NCI-H1436 treated with DMSO at 0.1 percent for 48 hours (cell line): ENCODE measurements around the gene PPP6R3.

Experiments used
- DNase-seq: peaks from one replicate; lab custom pipeline; 2025; lab: John Stamatoyannopoulos, UW

Gene PPP6R3

GRCh38 chr11:68651985-68652682 lies 191.6 kb downstream of the PPP6R3 start:
- no peak for DNase-seq

GRCh38 chr11:68652683-68653156 lies 192.2 kb downstream of the PPP6R3 start:
- DNase-seq, result no peak

DNA sequence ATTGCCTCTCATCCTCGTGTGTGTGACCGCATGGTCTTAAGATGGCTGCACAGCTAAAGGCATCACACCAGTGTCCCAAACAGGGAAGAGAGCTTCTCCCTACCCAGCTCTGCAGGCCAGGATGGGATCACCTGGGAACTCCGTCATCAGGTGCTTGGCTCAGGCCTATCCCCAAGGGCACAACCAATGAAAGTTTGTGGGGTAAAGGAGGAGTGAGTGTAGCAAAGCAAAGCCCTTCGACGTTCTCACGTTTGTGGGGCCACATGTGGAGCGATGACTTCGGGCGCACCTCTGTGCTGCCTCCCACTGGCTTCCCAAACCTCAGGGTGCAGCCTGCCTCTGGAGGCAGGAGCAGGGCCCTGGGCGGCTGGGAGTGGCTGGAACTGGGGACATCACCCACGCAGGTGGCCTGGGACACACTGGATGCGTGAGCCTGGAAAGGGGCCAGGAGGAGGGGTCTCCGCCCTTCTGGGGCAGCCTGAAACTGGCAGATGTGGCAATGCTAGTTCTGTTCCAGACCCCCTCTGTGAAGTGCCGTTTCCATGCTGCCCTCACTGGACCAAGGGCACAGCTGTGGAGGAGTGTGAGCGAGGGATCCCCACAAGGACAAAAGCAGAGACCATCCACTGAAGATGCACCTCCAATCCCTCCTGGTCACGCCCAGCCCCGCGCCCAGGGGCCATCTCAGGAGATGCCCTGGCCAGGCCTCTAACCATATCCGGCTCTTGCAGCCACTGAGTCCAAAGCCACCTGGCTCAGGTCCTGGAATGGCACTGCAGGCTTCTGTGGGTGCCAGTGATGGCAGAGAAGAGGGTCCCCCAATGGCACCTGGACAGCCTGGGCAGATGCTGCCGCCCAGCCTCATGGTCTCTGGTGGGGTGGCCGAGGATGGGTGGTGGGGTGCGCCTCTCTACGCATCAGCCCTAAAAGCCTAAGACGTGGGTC lies 193.2 kb downstream of the PPP6R3 start:
- DNase-seq, result no peak

GRCh38 chr11:68654978-68655377 lies 194.4 kb downstream of the PPP6R3 start:
- no peak for DNase-seq

- DNase-seq, result no peak
Measured at GRCh38 chr11:68655406-68655805, 194.9 kb downstream of the PPP6R3 start.

DNA sequence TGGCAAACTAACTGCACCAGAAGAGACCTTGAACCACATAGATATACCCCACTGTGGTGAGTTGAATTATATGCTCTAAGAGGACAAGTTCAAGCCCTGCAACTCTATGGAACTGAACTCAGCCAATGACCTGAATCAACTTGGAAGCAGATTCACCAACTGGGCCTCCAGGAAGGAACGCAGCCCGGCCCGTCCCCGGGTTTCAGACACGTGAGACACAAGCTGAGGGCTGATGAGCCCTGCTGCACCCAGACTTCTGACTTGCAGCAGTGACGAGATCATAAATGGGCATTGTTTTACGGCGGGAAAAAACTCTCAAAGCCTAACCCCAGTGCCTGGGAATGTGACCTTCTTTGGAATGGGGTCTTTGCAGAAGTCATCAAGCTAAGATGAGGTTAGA lies 195.3 kb downstream of the PPP6R3 start:
- no peak for DNase-seq

DNA sequence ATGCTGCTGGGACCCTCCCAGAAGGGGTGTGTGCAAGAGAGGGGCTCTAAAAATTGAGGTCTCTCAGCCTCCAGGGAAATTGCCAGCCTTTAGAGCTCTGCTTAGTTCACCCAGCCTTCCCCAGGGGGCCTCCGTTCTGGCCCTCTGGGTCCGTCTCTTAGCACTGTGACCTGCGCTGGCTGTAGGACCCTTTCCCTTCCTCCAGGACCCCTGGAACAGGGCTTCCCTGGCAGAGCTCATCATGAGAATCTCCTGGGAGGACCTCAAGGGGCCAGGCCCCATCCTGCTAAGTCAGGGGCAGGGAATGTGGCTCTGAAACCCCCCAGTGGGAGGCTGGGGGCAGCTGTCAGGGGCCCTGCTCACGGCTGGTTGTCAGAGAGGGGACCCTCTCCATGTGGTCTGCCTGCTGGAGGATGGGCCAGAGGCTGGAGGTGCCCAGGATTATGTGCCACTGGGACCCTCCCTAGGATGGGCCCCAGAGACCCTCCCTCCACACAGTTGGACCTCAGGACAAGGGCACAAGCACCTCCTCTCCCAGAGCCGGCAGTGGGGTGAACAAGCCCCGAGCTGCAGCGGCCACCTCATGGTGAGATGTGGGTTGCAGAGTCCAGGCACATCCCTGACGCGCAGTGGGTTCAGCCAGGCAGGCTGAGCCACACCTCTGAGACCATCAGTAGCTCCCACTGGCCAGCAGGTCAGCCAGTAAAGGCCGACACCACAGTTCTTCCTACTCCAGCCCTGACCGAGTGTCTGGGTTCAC lies 196.6 kb downstream of the PPP6R3 start:
- no peak for DNase-seq

GRCh38 chr11:68658097-68658496 lies 197.5 kb downstream of the PPP6R3 start:
- no peak for DNase-seq

DNA sequence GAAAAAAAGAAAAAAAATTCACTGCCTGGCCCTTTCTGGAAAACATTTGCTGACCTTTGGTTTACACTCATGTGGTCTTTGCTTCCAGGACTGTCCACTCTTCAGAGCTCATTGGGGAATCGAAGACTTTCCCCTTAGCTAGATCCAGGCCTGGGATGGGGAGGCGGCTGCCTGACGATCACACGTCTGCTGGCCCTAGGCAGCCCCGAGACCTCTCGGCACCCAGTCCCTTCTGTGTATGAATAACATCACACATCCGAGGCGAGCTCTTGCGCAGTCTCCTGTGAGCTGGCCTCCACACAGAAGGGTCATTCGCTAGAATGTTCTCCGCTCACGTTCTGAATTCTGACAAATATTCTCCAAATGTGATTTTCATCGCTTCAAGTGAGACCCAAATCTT lies 198.1 kb downstream of the PPP6R3 start:
- DNase-seq, result no peak

- DNase-seq, result peak; percentile 91
Measured at GRCh38 chr11:68659158-68659921, 198.8 kb downstream of the PPP6R3 start.

GRCh38 chr11:68660066-68660810 lies 199.7 kb downstream of the PPP6R3 start:
- DNase-seq, result no peak

DNA sequence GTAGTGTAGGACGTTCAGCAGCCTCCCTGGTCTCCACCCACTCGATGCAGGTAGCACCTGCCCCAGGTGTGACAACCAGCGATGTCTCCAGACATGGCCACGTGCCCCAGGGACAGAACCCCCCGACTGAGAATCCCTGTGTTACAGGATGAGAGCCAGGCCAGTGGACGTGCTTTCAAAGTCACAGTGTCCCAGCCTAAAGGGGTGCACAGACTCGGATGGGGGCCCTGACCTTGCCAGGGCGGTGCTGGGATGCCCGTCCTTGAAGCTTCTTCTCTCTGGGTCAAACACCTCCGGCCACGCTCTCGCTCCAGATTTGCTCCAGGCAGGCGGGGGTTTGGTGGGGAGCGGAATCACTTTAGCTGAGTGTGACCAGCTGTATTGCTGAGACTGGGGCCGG lies 200.5 kb downstream of the PPP6R3 start:
- no peak for DNase-seq

- no peak for DNase-seq
Measured at GRCh38 chr11:68661697-68662603, 201.4 kb downstream of the PPP6R3 start.

GRCh38 chr11:68663482-68664010 lies 203.0 kb downstream of the PPP6R3 start:
- no peak for DNase-seq

DNA sequence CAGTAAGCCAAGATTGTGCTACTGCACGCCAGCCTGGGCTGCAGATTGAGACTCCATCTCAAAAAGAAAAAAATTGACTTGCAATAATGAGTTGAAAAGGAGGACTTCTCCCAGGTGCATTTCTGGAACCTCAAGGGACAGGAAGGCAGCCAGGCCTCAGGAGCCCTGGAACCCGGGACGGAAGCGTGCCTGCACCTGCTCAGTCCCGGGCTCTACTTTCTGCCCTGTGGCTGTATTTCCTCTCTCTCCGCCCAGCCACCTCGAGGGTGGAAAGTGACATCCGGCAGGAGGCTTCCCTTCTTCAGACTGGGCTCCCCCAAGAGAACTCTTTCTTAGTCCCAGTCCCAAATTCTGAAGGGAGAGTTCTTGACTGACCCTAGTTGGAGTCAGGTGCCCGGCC lies 203.6 kb downstream of the PPP6R3 start:
- no peak for DNase-seq

DNA sequence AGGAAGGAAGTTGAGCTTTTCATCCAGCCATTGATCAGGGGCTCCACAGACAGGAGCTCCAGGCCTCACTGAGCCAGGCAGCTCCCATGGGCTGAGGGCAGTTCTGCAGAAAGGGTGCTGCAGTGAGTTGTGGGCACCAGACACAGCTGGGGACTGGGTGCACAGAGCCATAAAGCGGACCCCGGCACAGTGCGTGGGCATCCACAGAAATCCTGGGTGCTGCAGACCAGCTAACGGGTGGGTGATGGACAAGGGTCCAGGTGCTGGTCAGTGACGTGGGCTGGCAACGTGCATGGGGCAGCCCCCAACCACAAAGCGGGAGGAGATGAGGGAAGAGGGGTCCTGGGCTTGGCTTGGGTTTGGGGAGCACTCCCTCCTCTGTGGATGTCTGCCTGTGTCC lies 204.4 kb downstream of the PPP6R3 start:
- DNase-seq, result no peak
